HG02642 (cell line): ENCODE data around the gene AVL9.
"Not testable (repeated sequence)": the region's sequence is repeated elsewhere in the genome, so short reads cannot be mapped to it uniquely, and the experiment has no call there.

Experiments used
- ATAC-seq: cut with Tn5 transposase; IDR thresholded peaks from one replicate; pipeline ENCODE4 v1.9.1; 2021; ENCODE audit warnings: mild to moderate bottlenecking; ENCODE audit not compliant: unreplicated experiment, poor library complexity

AVL9 gene

DNA sequence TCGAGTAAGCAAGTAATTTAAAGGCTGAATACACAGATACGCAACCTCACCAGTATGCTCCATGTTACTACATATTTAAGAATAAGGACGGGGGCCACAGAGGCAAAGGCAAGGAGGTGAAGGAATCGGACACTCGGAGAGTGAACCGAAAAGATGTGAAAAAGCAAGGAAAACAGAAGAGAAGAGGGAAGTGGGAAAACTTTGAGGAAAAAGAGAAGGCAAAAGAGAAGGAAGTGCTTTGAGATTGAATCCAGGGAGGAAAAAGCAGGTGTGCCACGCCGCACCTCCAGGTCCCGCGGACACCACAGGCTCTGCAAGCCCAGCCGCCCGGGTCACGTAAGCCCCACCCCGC, 367 bp upstream of the AVL9 start:
- peak; percentile 2 for ATAC-seq

GRCh38 chr7:32496052-32496813, 944 bp downstream of the AVL9 start:
- no peak for ATAC-seq

- ATAC-seq: not testable (repeated sequence)
Measured at GRCh38 chr7:32499755-32500154, 4.5 kb downstream of the AVL9 start.

- not testable (repeated sequence) for ATAC-seq
Measured at GRCh38 chr7:32500216-32500615, 4.9 kb downstream of the AVL9 start.

- ATAC-seq: peak; percentile 66
Measured at GRCh38 chr7:32500922-32501341, 5.6 kb downstream of the AVL9 start.

GRCh38 chr7:32501522-32501921, 6.2 kb downstream of the AVL9 start:
- ATAC-seq: no peak

- ATAC-seq: no peak
Measured at GRCh38 chr7:32502728-32503127, 7.4 kb downstream of the AVL9 start.

GRCh38 chr7:32506266-32507054, 11.2 kb downstream of the AVL9 start:
- ATAC-seq: no peak

- no peak for ATAC-seq
Measured at GRCh38 chr7:32507414-32507813, 12.1 kb downstream of the AVL9 start.

GRCh38 chr7:32511791-32512190, 16.5 kb downstream of the AVL9 start:
- no peak for ATAC-seq

DNA sequence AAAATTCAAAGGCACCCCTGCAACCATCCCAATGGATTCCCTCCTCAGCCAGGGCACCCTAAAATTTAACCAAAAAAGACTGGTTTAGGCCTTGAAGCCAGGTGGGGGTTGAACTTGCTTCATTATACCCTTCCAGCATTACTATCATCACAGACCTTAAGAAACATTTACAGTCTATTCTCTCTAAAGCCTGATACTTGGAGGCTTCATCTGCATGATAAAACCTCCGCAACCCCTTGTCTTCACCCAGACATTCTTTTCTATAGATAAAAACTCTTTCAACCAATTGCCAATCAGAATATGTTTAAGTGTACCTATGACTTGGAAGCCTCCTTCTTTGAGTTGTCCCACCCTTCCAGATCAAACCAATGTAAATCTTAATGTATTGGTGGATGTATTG, 17.9 kb downstream of the AVL9 start:
- ATAC-seq: no peak

GRCh38 chr7:32515890-32516550, 20.7 kb downstream of the AVL9 start:
- peak; percentile 81 for ATAC-seq

DNA sequence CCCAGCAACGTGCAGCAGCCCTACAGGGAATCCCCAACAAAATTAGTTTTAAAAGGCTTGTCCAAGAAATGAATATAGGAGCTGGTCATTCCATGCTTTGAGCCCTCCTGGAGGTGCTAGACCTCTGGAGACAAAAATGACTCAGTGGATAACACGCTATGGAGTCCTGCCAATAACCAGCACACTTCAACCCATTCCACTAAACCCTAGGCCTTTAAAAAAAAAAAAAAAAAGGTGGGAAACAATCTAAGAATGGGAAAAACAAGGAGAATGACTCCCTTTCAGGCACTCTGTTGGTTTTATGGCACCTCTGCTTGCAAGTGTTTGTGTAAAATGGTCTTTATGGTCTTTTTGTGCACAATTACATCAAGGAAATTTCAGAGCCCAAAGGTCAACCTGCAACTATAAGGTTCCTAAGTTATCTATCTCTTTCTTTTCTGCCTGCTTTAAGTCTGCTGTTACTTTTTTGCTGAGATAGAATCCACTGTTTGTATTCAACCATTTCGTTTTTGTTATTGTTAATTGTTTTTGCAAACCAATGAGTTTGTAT, 21.3 kb downstream of the AVL9 start:
- no peak for ATAC-seq

DNA sequence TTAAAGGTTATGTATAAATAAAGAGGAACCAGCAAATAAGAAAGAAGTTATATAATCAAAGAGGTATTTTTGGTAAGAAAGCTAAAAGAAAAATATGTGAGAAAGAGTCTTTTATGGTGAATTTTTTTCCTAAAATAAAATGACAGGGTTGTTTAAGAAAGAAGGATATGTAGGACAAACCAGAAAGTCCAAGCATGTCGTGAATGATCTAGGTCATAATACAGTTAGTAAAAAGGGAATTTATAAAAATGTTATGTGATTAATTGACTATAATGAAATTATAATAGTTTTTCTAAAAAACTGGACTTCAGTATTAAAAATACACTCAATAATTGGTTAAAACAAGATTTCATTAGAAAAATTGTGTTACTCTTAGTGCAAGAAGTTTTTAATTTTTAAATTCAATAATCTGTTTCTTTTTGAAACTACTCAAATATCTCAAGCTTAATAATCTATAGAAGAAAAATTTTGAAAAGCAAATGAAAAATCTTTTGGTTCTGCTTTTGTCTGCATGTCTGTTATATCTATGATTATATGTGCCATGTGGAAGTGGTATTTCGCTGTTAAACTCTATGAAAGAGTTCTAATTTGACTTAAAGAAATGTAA, 23.3 kb downstream of the AVL9 start:
- no peak for ATAC-seq

- ATAC-seq: no peak
Measured at GRCh38 chr7:32519763-32520162, 24.5 kb downstream of the AVL9 start.

GRCh38 chr7:32522746-32523530, 27.6 kb downstream of the AVL9 start:
- ATAC-seq: no peak

- no peak for ATAC-seq
Measured at GRCh38 chr7:32524631-32525030, 29.3 kb downstream of the AVL9 start.

DNA sequence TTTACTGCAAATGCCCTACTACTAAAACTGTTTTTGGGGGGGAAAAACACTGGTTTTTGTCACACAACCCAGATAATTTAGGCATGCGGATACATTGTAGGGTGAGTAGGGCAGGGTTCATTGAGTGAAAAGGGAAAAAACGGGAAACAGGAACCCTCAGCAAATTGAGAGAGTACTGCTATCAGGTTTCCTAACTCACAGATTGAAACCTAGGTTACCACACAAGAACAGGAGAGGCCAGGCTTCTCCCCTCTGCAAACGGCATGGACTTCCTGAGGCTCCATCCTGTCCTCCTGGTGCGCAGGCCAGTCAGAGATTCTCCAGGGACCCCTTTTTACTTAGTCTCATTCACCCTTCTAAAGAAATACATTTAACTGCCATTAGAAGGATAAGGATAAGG, 30.6 kb downstream of the AVL9 start:
- ATAC-seq: no peak

DNA sequence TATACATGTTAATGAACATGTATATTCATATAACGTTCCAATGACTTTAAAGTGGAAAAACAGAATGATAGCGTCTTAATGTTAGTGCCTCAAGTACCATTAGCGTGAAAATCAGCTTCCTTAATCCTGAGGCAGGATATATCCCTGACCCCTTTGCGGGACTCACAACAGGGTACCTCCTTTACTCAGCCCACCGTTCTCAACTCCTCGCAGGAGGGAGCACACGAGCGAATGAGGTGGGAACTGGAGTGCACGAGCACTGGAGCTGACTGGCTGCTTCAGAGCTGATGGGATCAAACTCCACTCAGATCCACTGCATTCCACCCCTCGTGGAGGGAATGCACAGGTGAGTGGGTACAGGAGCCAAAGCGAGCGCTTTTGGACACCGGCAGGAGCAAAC, 36.1 kb downstream of the AVL9 start:
- no peak for ATAC-seq

DNA sequence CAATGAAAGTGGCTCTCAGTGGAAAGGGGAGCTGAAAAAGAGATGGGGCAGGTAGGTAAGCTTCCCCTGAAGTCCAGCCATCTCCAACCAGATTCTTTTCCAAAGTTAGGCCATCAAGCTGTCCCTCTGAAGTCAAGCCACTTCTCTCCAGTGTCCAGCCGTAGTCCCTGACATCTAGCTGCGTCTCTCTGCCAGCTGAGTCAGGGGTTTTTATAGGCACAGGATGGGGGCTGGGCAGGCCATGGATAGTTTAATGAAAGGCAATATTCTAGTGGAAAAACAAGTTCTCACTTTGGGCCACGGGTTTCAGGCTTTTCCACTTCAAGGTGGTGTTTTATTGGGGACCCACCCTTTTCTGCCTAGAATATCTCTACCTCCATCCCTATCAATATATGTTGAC, 36.8 kb downstream of the AVL9 start:
- ATAC-seq: no peak
